Measurements from ENCODE around the gene PPIL4. TPM values are rescaled to one million over a fixed set of nuclear protein-coding genes. Genes with fewer than 3 reads are reported as not detected.

PPIL4 gene
- total RNA-seq, 3 donors from 2014 or later (not counting 1 experiment from before 2014, with no cell fraction given) = 24.4 to 32.8 (median 25.0) TPM

GRCh38 chr6:149493761-149494320 is 52.0 kb downstream of the PPIL4 start:
- intact Hi-C loops (cut with micrococcal nuclease) = no loop called here
- Histone ChIP-seq H3K4me3 (ENCODE audit: low read length) (no peak overlapping the region), H3K9me3 (ENCODE audit: control insufficient read depth, insufficient read depth, low read length) (no peaks in the 10 kb centered on the region), H3K27ac (ENCODE audit: low read length) (no peak overlapping the region), H3K27me3 (ENCODE audit: control insufficient read depth, insufficient read depth, low read length) (no peaks in the 10 kb centered on the region), H3K36me3 (ENCODE audit: control insufficient read depth, insufficient read depth, low read length) (no peaks in the 10 kb centered on the region), H3K4me1 (ENCODE audit: control insufficient read depth, insufficient read depth, low read length) (no peaks in the 10 kb centered on the region)
- Mint-ChIP-seq H3K27me3 (ENCODE audit: low read depth in 2 of 2) (no peaks in the 10 kb centered on the region), H3K27ac (no peak overlapping the region), H3K4me3 (no peak overlapping the region), H3K9me3 (no peaks in the 10 kb centered on the region), H3K36me3 (no peaks in the 10 kb centered on the region), H3K4me1 (no peaks in the 10 kb centered on the region)
- no peak for TF ChIP-seq CTCF (IDR thresholded peaks at IDR 0.05)
- DNase-seq (no peak), ATAC-seq (no peak)
- WGBS (ENCODE audit: insufficient coverage) = 93% methylated on average over 7 of the region's 7 CpGs

GRCh38 chr6:149492798-149493343 is 53.0 kb downstream of the PPIL4 start:
- H3K27ac Mint-ChIP-seq = no peak overlapping the region
- 87% methylated on average over 3 of the region's 4 CpGs for WGBS (ENCODE audit: insufficient coverage)
- Histone ChIP-seq H3K36me3 (ENCODE audit: control insufficient read depth, insufficient read depth, low read length) (no peaks in the 10 kb centered on the region), H3K27me3 (ENCODE audit: control insufficient read depth, insufficient read depth, low read length) (no peaks in the 10 kb centered on the region), H3K4me3 (ENCODE audit: low read length) (no peak overlapping the region), H3K27ac (ENCODE audit: low read length) (no peak overlapping the region), H3K4me1 (ENCODE audit: control insufficient read depth, insufficient read depth, low read length) (no peaks in the 10 kb centered on the region), H3K9me3 (ENCODE audit: control insufficient read depth, insufficient read depth, low read length) (no peaks in the 10 kb centered on the region)
- DNase-seq = peak in 1 of 2 donors; percentile 36
- no peak for TF ChIP-seq CTCF (IDR thresholded peaks at IDR 0.05)
- H3K36me3 Mint-ChIP-seq = no peaks in the 10 kb centered on the region
- intact Hi-C loops (cut with micrococcal nuclease) = no loop called here
- no peaks in the 10 kb centered on the region for H3K4me1 Mint-ChIP-seq
- no peaks in the 10 kb centered on the region for H3K27me3 Mint-ChIP-seq (ENCODE audit: low read depth in 2 of 2)
- H3K4me3 Mint-ChIP-seq = no peak overlapping the region
- H3K9me3 Mint-ChIP-seq = no peaks in the 10 kb centered on the region
- ATAC-seq = no peak

- Mint-ChIP-seq H3K4me3 (no peak overlapping the region), H3K27me3 (ENCODE audit: low read depth in 2 of 2) (no peaks in the 10 kb centered on the region), H3K27ac (no peak overlapping the region), H3K36me3 (no peaks in the 10 kb centered on the region), H3K9me3 (no peaks in the 10 kb centered on the region), H3K4me1 (peaks cover 5 to 6% of the 10 kb centered on the region in 2 donors)
- no peak for ATAC-seq
- WGBS (ENCODE audit: insufficient coverage) = 76% methylated on average over 4 of the region's 4 CpGs
- no peaks in the 10 kb centered on the region for H3K27me3 ChIP-seq (ENCODE audit: control insufficient read depth, insufficient read depth, low read length)
- no peak for TF ChIP-seq CTCF (IDR thresholded peaks at IDR 0.05)
- H3K4me3 ChIP-seq (ENCODE audit: low read length) = no peak overlapping the region
- DNase-seq = no peak
- no peak overlapping the region for H3K27ac ChIP-seq (ENCODE audit: low read length)
- peaks cover 9% of the 10 kb centered on the region for H3K4me1 ChIP-seq (ENCODE audit: control insufficient read depth, insufficient read depth, low read length)
- H3K9me3 ChIP-seq (ENCODE audit: control insufficient read depth, insufficient read depth, low read length) = no peaks in the 10 kb centered on the region
- H3K36me3 ChIP-seq (ENCODE audit: control insufficient read depth, insufficient read depth, low read length) = no peaks in the 10 kb centered on the region
- intact Hi-C loops (cut with micrococcal nuclease) = no loop called here
Observed at GRCh38 chr6:149489967-149490366, 55.9 kb downstream of the PPIL4 start.

GRCh38 chr6:149488815-149489214 is 57.0 kb downstream of the PPIL4 start:
- Mint-ChIP-seq H3K36me3 (no peaks in the 10 kb centered on the region), H3K9me3 (no peaks in the 10 kb centered on the region), H3K4me3 (no peak overlapping the region), H3K27ac (no peak overlapping the region), H3K27me3 (ENCODE audit: low read depth in 2 of 2) (no peaks in the 10 kb centered on the region), H3K4me1 (peaks cover 11 to 12% of the 10 kb centered on the region in 2 donors)
- 48% methylated on average over 3 of the region's 3 CpGs for WGBS (ENCODE audit: insufficient coverage)
- H3K36me3 ChIP-seq (ENCODE audit: control insufficient read depth, insufficient read depth, low read length) = no peaks in the 10 kb centered on the region
- ATAC-seq (no peak), DNase-seq (no peak)
- no peak for TF ChIP-seq CTCF (IDR thresholded peaks at IDR 0.05)
- H3K27ac ChIP-seq (ENCODE audit: low read length) = peak overlapping the region; percentile 20
- no peak overlapping the region for H3K4me3 ChIP-seq (ENCODE audit: low read length)
- intact Hi-C loops (cut with micrococcal nuclease) = no loop called here
- no peaks in the 10 kb centered on the region for H3K9me3 ChIP-seq (ENCODE audit: control insufficient read depth, insufficient read depth, low read length)
- H3K27me3 ChIP-seq (ENCODE audit: control insufficient read depth, insufficient read depth, low read length) = no peaks in the 10 kb centered on the region
- peaks cover 17% of the 10 kb centered on the region for H3K4me1 ChIP-seq (ENCODE audit: control insufficient read depth, insufficient read depth, low read length)
